BE2C (cell line): ENCODE data around the gene LAMA2.

Source experiments
- DNase-seq: peaks from one replicate; pipeline ENCODE4 v3.0.0-alpha.2; 2020
- H3K27me3 ChIP-seq: fragments of 250-450 bp; sonication (Bioruptor Pico); 2 replicates; pipeline ENCODE4 v1.5.1; 2020; ENCODE audit warnings: mild to moderate bottlenecking
- H3K36me3 ChIP-seq: fragments of 250-450 bp; sonication (Bioruptor Pico); 2 replicates; pipeline ENCODE4 v1.5.1; 2020; ENCODE audit warnings: mild to moderate bottlenecking
- H3K4me1 ChIP-seq: fragments of 250-450 bp; sonication (Bioruptor Pico); 2 replicates; pipeline ENCODE4 v1.5.1; 2020
- H3K4me3 ChIP-seq: 2 replicates; pipeline ENCODE4 v1.5.1; 2011; ENCODE audit warnings: low read depth, low read length
- H3K9me3 ChIP-seq: fragments of 250-450 bp; sonication (Bioruptor Pico); 2 replicates; pipeline ENCODE4 v1.5.1; 2020
- CTCF ChIP-seq: IDR thresholded peaks from 2 replicates; pipeline ENCODE4 v1.5.1; 2012; ENCODE audit warnings: mild to moderate bottlenecking, low read depth, low read length

Gene LAMA2

DNA sequence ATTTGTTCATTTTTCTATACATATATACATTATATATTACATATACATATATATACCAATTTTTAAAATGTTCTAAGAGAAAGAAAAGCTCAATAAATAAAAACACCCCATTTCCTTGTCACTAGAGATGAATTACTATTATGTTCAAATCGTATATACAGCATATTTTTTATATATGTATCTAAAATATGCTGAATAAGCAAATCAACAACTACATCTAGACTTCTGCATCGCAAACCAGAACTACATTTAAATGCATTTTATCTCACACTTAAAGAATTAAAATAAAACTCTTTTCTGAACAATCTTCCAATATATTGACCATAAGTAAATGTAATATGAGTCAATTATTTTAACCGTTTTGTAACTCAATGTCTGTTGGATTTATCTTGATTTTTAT, 133.9 kb downstream of the LAMA2 start:
- Histone ChIP-seq H3K27me3 (no peaks in the 10 kb centered on the region), H3K9me3 (no peaks in the 10 kb centered on the region), H3K4me3 (no peak overlapping the region), H3K36me3 (no peaks in the 10 kb centered on the region), H3K4me1 (no peaks in the 10 kb centered on the region)
- no peak for TF ChIP-seq CTCF
- DNase-seq = no peak

DNA sequence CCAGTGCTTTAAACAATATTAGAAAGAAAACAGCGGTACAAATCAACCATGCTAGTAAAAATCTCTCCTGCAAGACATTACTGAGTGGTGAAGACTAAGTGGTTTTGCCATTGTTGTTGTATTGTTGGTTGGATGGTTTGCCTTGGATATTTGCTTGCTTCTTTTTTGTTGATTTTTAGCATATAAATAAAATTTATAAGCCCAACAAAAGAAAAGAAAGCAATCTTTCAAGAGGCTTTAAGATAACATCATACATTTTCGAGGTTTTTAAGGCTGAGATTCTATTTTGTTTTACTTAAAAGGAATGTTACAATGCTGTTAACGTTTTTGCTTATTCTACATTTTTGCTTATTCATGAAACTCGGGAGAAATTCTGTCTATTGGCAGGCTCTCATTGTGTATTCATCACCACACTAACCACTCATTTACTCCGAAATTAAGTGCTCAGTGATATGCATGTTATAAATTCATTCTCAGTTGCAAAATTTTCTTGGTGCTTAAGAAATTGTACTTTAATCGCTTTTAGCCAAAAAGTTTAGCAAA, 139.1 kb downstream of the LAMA2 start:
- H3K4me3 ChIP-seq = no peak overlapping the region
- DNase-seq = no peak
- no peaks in the 10 kb centered on the region for H3K36me3 ChIP-seq
- no peak for TF ChIP-seq CTCF
- no peaks in the 10 kb centered on the region for H3K27me3 ChIP-seq
- no peaks in the 10 kb centered on the region for H3K4me1 ChIP-seq
- no peaks in the 10 kb centered on the region for H3K9me3 ChIP-seq

- H3K9me3 ChIP-seq = no peaks in the 10 kb centered on the region
These were observed 143.7 kb downstream of the LAMA2 start for GRCh38 chr6:129026601-129027000.

DNA sequence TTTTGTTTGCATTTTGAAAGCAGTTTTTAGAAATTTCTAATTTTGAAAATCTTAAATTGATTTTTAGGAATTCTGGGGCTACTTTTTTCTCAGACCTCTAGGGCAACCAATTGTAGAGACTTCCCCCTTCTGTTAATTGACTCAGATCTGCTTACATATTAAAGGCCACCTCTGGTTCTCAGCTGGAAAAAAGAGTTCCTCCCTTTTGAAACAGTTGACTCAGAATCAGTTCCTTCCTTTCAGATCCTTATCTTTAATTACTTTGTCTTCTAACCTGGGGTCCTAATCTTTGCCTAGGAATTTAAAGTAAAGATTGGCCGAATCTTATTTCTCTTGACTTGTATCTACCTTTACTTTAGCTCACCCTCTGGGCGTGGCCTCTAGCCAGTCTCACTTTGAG, 146.8 kb downstream of the LAMA2 start:
- no peak for DNase-seq

More at GRCh38 chr6:129026601-129027000, 143.7 kb downstream of the LAMA2 start:
- Histone ChIP-seq H3K4me1 (no peaks in the 10 kb centered on the region), H3K4me3 (no peak overlapping the region), H3K27me3 (no peaks in the 10 kb centered on the region), H3K36me3 (no peaks in the 10 kb centered on the region)
- DNase-seq = no peak
- no peak for TF ChIP-seq CTCF

GRCh38 chr6:129030215-129030614, 147.3 kb downstream of the LAMA2 start:
- Histone ChIP-seq H3K4me1 (no peaks in the 10 kb centered on the region), H3K9me3 (no peaks in the 10 kb centered on the region), H3K4me3 (no peak overlapping the region), H3K36me3 (no peaks in the 10 kb centered on the region), H3K27me3 (no peaks in the 10 kb centered on the region)
- no peak for TF ChIP-seq CTCF
- DNase-seq = no peak

More for the DNA sequence above, 146.8 kb downstream of the LAMA2 start:
- Histone ChIP-seq H3K9me3 (no peaks in the 10 kb centered on the region), H3K4me1 (no peaks in the 10 kb centered on the region), H3K27me3 (no peaks in the 10 kb centered on the region), H3K36me3 (no peaks in the 10 kb centered on the region), H3K4me3 (no peak overlapping the region)
- TF ChIP-seq CTCF = no peak

- Histone ChIP-seq H3K9me3 (no peaks in the 10 kb centered on the region), H3K4me3 (no peak overlapping the region), H3K27me3 (no peaks in the 10 kb centered on the region), H3K36me3 (no peaks in the 10 kb centered on the region), H3K4me1 (no peaks in the 10 kb centered on the region)
- TF ChIP-seq CTCF = no peak
- no peak for DNase-seq
These were observed 148.2 kb downstream of the LAMA2 start for GRCh38 chr6:129031051-129031599.
